HG03571 (cell line): ENCODE data around the gene NPW.

ENCODE experiments used
- ATAC-seq: cut with Tn5 transposase; IDR thresholded peaks from one replicate; pipeline ENCODE4 v1.9.1; 2021; ENCODE audit not compliant: unreplicated experiment

The NPW gene

DNA sequence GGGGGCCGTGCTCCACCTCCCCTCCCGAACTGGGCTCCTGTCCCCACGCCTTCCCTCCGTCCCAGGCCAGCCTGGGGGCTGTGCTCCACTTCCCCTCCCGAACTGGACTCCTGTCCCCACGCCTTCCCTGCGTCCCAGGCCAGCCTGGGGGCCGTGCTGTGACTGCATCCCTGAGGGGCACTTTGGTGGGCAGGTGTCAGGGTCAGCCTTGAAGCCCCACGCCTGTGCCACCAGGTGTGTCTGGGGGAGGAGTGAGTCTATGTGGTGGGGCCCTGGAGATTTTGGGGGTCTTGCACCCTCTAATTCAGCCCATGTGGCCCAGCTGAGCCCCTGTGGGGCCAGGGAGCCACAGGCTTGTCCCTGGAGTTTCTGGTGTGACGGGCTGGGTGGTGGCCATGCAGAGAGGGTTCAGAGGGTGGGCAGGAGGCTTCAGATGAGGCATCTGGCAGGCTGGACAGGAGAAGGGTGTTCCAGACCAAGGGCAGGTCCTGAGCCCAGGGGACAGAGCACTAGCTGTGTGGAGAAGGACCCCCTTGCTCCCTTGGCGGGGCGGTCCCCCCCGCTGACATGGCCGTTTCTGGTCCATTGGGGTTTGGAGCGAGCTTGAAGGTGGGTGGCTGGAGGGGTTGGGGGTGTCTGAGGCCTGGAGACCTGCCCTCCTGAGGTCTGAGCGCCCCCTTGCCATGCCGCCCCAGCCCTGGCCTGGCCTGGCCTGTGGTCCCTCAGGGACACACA, 15.3 kb downstream of the NPW start:
- no peak for ATAC-seq

DNA sequence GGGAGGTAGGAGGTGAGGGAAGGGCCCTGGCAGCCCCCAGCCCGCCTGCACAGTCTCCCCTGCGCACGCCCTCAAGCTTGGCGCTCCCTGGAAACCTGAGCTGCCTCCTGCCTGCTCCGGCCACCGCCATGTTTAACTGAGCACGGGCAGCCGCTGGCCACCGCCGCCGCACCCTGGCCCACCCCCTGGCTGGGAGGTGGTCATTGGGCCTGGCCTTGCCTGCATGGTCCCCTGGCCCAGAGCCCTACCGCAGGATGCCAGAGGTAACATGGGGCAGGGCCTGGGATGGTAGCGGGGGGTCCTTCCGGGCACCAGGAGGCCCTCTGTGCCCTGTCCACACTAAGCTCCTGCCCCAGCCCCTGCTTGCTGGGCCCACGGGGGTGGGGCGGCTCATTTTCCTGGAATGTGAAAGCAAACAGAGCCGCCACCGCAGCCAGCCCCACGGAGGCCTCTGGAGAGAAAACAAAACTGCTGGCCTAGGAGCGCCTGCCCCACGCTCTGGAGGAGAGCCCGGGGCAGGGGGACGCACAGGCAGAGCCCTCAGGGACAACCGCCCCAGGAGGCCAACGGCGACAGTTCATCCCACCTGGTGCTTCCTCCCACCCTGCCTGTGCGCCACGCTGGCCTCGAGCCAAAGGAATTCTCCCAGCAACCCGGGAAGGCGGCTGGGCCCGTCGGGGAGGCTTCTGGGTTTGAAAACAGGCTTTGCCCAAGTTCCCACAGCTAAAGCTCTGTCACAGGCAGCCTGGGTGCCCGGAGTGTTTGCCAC, 16.0 kb downstream of the NPW start:
- ATAC-seq = no peak

DNA sequence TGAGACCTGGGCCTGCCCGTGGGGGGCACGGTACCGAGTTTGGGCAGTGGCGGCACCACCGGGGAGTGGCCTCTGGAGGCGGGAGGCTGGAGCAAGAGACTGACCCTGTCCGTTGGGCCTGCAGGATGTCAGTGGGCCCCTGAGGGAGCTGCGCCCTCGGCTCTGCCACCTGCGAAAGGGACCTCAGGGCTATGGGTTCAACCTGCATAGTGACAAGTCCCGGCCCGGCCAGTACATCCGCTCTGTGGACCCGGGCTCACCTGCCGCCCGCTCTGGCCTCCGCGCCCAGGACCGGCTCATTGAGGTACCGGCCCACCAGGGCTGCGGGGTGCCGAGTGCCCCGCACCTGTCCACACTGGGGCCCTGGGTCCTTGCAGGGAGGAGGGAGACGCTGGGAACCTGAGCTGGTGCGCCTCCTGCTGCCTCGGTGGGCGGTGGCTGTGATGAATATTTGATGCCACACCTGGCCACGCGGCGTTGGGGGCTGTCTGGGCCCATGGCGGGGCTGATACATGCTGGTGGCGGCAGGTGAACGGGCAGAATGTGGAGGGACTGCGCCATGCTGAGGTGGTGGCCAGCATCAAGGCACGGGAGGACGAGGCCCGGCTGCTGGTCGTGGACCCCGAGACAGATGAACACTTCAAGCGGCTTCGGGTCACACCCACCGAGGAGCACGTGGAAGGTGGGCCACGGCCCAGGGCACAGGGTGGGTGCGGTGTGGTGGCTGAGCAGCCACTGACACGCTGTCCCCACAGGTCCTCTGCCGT, 16.8 kb downstream of the NPW start:
- no peak for ATAC-seq

DNA sequence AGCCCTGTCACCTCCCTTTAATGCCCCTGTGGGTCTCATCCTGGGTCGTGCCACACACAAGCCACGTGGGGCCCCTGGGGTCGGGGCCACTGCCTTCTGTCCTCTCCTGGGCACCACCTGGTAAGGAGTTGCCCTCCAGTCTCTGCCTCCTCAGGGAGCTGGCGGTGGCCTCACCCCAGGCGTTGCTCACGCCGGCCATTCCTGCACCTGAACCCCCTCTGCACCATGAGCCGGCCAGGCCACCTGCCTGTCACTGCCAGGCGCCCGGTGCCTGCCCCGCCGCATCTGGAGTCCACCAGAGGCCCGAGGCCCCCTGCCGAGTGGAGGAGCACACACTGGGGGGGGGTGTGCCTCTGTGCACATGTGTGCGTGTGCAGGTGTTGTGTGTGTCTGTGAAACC, 17.5 kb downstream of the NPW start:
- no peak for ATAC-seq

DNA sequence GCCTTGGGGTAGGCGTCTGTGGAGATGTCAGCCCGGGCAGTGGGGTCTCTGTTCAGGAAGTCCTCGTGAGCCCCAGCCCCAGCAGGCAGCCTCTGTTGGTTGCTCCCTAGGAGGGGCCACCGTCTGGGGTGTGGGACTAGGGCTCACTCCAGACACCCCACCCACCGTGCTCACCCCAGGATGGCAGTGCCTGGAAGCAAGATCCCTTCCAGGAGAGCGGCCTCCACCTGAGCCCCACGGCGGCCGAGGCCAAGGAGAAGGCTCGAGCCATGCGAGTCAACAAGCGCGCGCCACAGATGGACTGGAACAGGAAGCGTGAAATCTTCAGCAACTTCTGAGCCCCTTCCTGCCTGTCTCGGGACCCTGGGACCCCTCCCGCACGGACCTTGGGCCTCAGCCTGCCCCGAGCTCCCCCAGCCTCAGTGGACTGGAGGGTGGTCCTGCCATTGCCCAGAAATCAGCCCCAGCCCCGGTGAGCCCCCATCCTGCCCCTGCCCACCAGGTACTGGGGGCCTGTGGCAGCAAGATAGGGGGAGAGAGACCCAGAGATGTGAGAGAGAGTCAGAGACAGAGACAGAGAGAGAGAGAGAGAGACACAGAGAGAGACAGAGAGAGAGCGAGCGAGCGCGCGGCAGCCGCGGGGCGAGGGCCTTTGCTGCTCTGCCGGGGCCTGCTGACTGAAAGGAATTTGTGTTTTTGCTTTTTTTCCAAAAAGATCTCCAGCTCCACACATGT, 18.2 kb downstream of the NPW start:
- ATAC-seq = no peak

DNA sequence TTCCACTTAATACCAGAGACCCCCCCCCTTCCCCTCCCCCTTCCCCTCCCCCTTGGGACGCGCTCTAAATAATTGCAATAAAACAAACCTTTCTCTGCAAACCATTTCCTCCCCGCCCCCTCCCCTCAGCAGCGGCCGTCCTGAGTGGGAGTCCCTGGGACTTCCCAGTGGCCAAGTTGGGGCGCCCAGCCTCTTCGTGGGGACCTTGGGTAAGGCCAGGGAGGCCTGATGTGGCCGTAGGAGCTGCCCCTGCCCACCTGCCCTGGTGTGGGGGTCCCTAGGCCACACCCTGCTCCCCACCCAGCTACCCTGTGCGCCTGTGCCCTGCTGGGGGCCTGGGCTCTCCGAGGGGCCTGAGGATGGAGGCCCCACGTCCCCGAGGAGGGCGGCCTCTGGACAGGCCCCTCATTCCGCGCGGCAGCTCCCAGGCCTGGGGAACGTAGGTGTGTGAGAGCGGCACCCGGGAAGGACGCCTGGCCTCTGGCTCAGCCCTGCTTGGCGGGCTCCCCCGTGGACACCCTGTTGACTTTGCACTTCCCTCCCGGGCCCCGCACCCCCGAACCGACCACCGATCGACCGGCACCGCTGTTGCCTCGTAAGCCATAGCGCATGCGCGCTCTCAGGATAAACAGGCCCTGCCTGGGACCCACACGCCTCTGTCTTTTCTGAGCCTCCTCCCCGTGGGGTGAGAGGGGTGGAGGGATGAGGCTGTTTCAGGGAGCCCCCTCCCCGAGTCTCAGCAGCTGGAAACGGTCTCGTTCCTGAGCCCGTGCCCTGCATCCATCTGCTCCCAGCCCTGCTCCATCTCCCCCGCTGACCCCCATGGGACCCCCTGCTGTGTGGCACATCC, 19.0 kb downstream of the NPW start:
- no peak for ATAC-seq

DNA sequence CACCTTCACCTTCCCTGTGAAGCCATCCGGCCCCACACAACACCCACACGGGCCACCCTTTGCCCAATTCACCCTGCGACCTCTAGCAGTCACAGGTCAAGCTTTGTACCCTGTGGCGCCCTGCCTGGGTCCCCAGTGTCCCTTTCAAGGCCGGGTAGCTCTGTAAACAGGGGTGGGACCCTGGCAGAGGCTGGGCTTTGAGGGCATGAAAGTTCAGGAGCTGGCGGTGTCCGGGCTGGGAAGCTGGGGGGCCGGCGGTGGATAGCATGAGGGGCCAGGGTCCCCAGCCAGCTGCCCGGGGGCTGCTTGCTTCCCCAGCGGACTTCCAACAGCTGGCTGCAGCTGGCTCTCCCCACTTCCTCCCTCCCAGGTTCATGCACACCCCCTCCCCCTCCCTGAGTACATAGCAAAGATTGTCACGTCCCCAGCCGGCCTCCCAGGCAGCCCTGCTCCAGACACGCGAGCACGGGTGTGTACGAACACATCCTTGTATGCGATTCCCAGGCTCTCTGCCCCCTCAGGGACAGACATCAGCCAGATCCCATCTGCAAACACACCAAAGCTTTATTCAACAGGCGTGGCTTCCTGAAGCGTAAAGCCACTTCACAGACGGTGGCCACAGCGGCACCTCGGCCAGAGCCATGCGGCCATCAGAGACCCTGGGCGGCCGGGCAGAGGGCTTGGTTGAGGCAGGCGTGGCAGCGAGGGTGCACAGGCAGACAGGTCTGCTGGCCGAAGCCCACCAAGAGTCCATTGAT, 19.9 kb downstream of the NPW start:
- ATAC-seq = no peak

DNA sequence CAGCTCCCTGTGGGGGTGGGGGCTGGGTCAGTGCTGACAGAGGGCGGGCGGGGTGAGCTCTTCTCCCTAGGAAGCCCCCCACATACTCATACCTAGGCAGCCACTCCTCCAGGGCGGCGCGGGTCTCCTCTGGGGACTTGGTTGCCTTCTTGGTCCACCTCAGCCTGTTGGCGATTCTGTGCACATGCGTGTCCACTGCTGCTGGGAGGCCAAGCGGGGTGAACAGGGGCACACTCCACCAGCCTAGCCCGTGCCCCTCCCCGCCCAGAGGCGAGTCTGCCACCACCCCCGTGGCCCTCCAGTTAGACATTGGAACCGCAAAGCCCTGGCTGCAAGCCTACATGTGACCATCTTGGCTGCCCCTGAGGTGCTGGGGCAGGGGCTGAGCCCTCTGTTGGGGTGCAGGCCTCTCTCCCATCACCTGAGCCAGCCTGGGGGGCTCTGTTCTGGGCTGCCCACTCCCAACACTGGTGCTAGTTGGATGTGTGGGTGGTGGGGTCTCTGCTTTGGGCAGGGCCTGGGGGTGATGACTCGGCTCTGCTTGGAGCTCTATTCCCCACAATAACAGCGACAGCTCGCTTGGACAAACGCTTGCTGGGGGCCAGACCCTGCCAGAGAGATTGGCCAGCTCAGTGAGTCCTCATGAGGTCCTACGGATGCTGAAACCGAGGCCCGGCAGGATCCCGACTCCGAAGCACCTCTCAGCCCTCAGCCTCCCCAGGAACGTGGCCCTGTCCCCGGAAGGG, 20.6 kb downstream of the NPW start:
- no peak for ATAC-seq

DNA sequence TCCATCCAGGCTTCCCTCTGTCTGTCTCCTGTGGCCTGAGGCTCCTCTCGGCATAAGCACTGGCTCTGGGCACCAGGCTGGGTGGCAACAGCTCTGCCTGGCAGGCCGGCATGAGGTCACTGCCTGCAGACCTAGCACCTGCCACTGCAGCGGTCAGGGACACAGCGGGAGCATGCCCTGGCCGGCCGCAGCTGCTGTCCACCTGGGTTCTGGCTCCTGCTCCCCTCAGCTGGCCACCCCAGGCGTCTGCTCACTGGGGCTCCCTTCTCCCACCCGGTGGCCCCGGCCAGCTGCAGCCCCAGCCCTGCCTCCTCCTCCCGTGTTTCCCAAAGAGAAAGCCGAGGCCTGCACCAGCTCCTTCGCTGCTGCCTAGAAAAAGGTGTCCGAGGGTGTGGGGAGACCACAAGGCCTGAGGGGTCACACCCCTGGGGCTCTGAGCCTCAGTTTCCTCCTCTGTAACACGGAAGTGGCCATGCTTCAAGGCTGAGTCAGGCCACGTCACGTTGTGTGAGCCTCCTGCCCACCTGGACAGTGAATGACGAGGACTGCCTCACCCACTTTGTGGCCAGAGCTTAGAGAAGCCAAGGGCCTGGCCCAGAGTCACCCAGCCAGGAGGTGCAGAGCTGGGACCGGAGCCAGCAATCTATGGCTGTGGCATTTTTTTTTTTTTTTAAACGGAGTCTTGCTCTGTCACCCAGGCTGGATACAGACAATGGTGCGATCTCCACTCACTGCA, 21.4 kb downstream of the NPW start:
- no peak for ATAC-seq

DNA sequence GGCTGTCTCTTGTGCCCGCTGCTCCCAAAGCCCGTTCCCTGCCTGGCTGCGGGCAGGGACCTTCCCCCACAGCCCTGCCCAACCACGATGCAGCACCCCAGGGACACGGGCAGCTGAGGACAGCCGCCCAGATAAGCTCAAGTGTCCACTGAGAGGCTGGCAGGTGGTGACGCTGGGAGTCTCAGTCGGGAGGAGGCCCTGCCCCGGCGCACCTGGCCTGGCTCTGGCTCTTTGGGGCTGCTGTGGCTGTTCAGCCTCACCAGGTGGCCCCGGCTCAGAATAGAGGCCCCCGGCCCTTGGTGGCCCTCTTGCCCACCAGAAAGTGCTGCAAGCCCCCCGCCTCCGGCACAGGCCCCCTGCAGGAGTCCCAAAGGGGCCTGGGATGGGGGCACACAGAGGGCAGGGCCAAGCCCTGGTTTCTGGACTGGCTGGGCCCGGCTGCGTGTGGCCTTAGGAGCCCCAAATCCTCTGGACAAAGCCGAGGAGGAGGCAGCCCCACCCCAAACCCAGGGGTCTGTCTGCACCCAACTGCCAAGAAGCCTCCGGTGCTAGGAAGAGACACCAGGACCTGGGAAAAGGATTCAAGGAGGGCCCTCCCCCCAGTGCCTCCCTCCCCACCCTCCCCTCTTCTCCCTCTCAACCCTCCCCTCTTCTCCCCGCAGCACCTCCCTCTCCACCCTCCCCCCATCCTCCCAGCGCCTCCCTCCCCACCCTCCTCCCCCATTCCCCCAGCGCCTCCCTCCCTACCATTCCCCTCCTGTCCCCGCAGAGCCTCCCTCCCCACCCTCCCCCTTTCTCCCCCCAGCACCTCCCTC, 22.8 kb downstream of the NPW start:
- no peak for ATAC-seq

DNA sequence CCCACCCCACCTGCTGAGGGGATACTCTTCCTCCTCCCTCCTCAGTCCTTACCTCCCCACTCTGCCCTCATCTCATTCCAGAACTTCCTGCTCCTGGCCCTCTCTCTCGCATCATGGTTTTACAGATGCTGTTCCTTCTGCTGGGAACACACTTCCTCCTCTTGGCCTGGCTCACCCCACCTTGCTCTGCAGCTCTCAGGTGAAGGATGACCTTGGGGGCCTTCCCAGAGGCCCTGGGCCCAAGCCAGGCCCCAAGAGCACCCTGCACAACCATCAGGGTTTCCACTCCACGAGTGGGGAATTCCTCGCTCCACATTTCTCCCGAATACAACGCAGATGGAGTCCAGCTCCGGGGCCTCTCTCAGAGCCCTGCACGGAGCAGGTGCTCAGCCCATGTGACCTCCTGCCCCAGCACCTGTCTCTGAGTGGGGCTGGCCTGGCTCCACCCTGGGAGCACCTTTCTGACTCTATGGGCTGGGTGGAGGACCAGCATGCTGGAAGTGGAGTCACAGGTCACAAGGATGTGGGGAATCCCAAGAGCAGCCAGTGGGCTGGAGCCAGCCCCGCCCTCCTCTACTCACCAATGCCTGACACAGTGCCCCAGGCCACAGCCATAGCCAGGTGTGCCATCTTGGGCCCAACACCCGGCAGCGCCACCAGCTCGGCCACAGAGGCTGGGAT, 23.5 kb downstream of the NPW start:
- ATAC-seq = no peak

DNA sequence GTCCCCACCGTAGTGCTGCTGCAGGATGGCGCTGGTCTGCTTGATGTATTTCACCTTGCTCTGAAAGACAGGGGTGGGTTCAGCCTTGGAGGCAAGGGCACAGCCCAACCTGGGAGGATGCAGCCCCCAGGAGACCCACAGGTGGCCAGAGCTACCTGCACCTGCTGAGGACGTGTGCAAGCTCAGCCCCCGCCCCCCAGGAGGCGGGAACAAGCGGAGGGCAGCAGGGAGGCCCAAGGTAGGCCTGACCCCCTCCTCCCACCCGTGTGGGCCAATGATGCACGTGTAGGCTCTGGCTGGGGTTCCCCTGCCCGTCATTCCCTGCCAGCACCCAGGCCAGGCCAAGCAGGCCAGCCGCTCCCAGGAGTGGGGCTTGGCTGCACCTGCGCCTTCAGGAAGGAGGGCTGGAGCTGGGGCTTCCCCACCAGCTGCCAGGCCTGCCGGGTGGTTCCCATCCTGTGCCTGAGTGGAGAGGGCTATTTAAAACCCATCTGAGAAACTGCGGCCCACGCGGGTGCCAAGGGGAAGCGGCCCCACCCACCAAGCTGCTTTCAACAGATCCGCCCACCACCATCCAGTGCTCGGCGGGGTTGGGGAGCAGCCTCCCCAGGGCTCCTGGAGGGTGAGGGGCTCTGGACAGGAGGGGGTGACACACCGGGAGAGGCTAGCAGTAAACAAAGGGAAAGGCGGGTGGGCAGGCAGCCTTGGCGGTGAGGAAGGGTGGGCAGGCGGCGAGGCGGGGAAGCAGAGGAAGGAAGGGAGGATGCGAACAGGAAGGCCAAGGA, 24.3 kb downstream of the NPW start:
- ATAC-seq = no peak

DNA sequence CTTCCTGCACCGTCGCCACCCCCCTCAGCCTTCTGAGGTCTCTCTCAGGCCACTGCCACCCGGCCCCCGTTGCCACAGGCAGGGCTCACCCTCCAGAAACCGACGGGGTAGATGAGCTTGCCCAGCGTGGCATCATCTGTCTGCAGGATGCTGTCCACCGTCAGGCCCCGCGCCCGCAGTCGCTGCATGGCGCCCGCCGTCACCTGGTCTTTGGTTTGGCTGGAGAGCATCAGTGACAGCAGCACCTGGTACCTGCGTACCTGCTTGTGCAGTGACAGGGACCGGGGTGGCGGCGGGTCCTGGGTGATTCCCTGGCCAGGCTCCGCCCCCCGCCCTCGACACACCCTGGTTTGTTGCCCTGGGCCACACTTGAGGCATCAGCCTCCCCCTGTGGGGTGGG, 25.0 kb downstream of the NPW start:
- ATAC-seq = no peak

DNA sequence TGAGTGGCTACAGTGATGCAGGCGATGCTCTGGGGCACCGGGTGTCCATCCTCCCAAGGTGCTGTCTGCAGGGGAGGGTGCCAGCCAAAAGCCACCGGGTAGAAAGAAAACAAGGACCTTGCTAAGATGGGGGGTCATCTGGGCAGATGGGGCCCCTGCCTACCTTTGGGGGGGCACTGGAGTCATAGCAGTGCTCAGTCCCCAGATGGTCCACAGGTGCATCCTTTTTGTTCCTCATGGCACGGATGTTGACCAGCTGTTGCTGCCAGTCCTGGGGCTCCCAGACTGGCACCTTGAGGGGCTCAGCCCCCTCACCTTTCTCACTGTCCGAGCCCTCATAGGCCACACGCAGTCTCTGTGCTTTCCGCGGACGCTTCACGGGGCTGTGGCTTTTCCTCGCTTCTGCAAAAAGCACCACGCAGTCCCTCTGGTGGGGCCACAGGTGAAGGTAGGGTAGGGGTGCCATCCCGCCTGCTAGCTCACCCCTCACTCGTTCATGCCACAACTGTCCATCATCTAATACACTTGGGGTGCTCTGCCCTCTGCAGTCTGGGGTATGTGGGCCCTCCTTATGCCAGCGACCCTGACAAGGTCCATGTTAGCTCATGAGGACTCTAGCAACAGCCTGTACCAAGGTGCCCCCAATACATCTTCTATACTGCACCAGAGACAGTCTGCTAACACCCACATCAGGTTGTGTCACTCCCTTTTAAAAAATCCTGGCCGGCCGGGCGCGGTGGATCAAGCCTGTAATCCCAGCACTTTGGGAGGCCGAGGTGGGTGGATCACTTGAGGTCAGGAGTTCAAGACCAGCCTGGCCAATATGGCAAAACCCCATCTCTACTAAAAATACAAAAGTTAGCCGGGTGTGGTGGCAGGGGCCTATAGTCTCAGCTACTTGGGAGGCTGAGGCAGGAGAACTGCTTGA, 26.6 kb downstream of the NPW start:
- ATAC-seq = no peak

DNA sequence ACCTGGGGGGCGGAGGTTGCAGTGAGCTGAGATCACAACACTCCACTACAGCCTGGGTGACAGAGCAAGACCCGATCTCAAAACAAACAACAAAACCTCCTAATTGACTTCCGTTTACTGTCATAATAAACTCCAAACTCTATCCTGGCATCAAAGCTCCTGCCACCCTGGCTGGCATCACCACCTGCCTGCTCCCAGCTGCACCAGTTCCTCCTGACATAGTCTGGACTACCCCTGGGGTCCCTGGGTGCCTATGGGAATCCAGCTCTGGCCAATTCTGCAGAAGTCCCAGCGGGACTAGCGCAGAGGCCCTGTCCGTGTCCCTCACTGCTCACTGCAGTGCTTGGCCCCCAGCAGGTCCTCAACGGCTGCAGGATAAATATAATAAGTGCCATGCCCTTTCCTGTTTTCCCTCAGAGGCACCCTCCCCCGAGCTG, 27.3 kb downstream of the NPW start:
- ATAC-seq = peak; percentile 7
